Measurements from ENCODE around the gene PCP4. TPM values are rescaled to one million over a fixed set of nuclear protein-coding genes. Genes with fewer than 3 reads are reported as not detected.

The PCP4 gene
- total RNA-seq, 1 donor = not detected

GRCh38 chr21:39849014-39849655 lies 18.1 kb upstream of the PCP4 start:
- no peak for TF ChIP-seq CTCF (IDR thresholded peaks at IDR 0.05; ENCODE audit: insufficient read depth, low read length)
- H3K4me3 ChIP-seq (ENCODE audit: low read depth, low read length) = no peak overlapping the region
- DNase-seq (ENCODE audit: low read depth) = no peak

GRCh38 chr21:39850333-39850732 lies 16.9 kb upstream of the PCP4 start:
- TF ChIP-seq CTCF (IDR thresholded peaks at IDR 0.05; ENCODE audit: insufficient read depth, low read length) = no peak
- no peak overlapping the region for H3K4me3 ChIP-seq (ENCODE audit: low read depth, low read length)
- DNase-seq (ENCODE audit: low read depth) = no peak

GRCh38 chr21:39851002-39851618 lies 16.1 kb upstream of the PCP4 start:
- H3K4me3 ChIP-seq (ENCODE audit: low read depth, low read length) = no peak overlapping the region
- DNase-seq (ENCODE audit: low read depth) = no peak
- TF ChIP-seq CTCF (IDR thresholded peaks at IDR 0.05; ENCODE audit: insufficient read depth, low read length) = no peak

- TF ChIP-seq CTCF (IDR thresholded peaks at IDR 0.05; ENCODE audit: insufficient read depth, low read length) = no peak
- DNase-seq (ENCODE audit: low read depth) = no peak
- no peak overlapping the region for H3K4me3 ChIP-seq (ENCODE audit: low read depth, low read length)
These were observed 15.1 kb upstream of the PCP4 start for GRCh38 chr21:39852021-39852721.

- TF ChIP-seq CTCF (IDR thresholded peaks at IDR 0.05; ENCODE audit: insufficient read depth, low read length) = no peak
- no peak for DNase-seq (ENCODE audit: low read depth)
- no peak overlapping the region for H3K4me3 ChIP-seq (ENCODE audit: low read depth, low read length)
These were observed 14.3 kb upstream of the PCP4 start for GRCh38 chr21:39852726-39853500.

GRCh38 chr21:39854572-39854971 lies 12.7 kb upstream of the PCP4 start:
- no peak for DNase-seq (ENCODE audit: low read depth)
- no peak for TF ChIP-seq CTCF (IDR thresholded peaks at IDR 0.05; ENCODE audit: insufficient read depth, low read length)
- H3K4me3 ChIP-seq (ENCODE audit: low read depth, low read length) = no peak overlapping the region
